K562 (cell line): ENCODE data around the gene HNRNPF. TPM values are rescaled to one million over a fixed set of nuclear protein-coding genes. Genes with fewer than 3 reads are reported as not detected.

Source experiments
- ATF3 ChIP-seq, 2 experiments: fragments of 450-650 bp in 1 of 2; sonication (generic) in 1 of 2; formaldehyde crosslinking in 1 of 2; IDR thresholded peaks in 1 of 2; conservative IDR thresholded peaks in 1 of 2; 2 replicates each; pipeline versions ENCODE4 v1.6.1 to v1.8.1; 2016 to 2023; ENCODE audit warnings: mild to moderate bottlenecking in 2 of 2, moderate library complexity in 2 of 2, inconsistent platforms in 1 of 2, missing genetic modification reagents in 1 of 2
- BRCA1 ChIP-seq, 2 experiments: fragments of 450-650 bp in 1 of 2; sonication (generic) in 1 of 2; formaldehyde crosslinking in 1 of 2; IDR thresholded peaks; 2 replicates each; pipeline versions ENCODE4 v1.5.0 to v1.6.1; 2017 to 2020; ENCODE audit warnings: mild to moderate bottlenecking in 1 of 2, missing genetic modification reagents in 1 of 2
- CBFA2T2 ChIP-seq: fragments of 450-650 bp; conservative IDR thresholded peaks from 2 replicates; pipeline ENCODE4 v1.6.1; 2017; ENCODE audit warnings: mild to moderate bottlenecking
- HMG20B ChIP-seq: fragments of 250-450 bp; sonication (Bioruptor Pico); IDR thresholded peaks from 2 replicates; pipeline ENCODE4 v1.5.0; 2021; ENCODE audit warnings: mild to moderate bottlenecking
- ILF3 ChIP-seq: fragments of 450-650 bp; IDR thresholded peaks from 2 replicates; pipeline ENCODE4 v1.6.1; 2018; ENCODE audit warnings: antibody characterized with exemption, mild to moderate bottlenecking, moderate library complexity, borderline replicate concordance
- JUND ChIP-seq, 2 experiments: IDR thresholded peaks; 2 replicates in 1 of 2; 3 replicates in 1 of 2; pipeline ENCODE4 v1.6.1; 2011; ENCODE audit warnings: borderline replicate concordance in 2 of 2, low read depth in 2 of 2, low read length in 2 of 2, improper control_type of control experiment in 1 of 2, missing biosample characterization in 1 of 2, missing genetic modification characterization in 1 of 2, missing genetic modification reagents in 1 of 2
- KDM5B ChIP-seq: fragments of 200-600 bp; sonication (generic); IDR thresholded peaks from 2 replicates; pipeline ENCODE4 v1.6.1; 2012; ENCODE audit warnings: low read depth, mild to moderate bottlenecking, moderate library complexity, low read length, control low read depth, inconsistent platforms; ENCODE audit not compliant: insufficient replicate concordance
- NUFIP1 ChIP-seq: fragments of 450-650 bp; IDR thresholded peaks from 2 replicates; pipeline ENCODE4 v1.6.1; 2018; ENCODE audit not compliant: partially characterized antibody
- PHF20 ChIP-seq: fragments of 450-650 bp; IDR thresholded peaks from 2 replicates; pipeline ENCODE4 v1.6.1; 2018; ENCODE audit not compliant: partially characterized antibody
- RBM25 ChIP-seq: fragments of 200-400 bp; formaldehyde crosslinking; IDR thresholded peaks from 2 replicates; pipeline ENCODE4 v1.6.1; 2018; ENCODE audit warnings: low read length, low read depth, moderate library complexity; ENCODE audit not compliant: severe bottlenecking
- SMAD1 ChIP-seq: fragments of 150-350 bp; IDR thresholded peaks from 2 replicates; pipeline ENCODE4 v1.6.1; 2014; ENCODE audit warnings: low read length, low read depth; ENCODE audit not compliant: partially characterized antibody
- TARDBP ChIP-seq: fragments of 450-650 bp; IDR thresholded peaks from 2 replicates; pipeline ENCODE4 v1.6.1; 2016
- ZC3H8 ChIP-seq: fragments of 450-650 bp; IDR thresholded peaks from 2 replicates; pipeline ENCODE4 v1.6.1; 2017
- ZKSCAN1 ChIP-seq: fragments of 150-350 bp; IDR thresholded peaks from 2 replicates; pipeline ENCODE4 v1.6.1; 2016; ENCODE audit warnings: low read depth, low read length
- ZNF586 ChIP-seq: fragments of 450-650 bp; formaldehyde crosslinking; conservative IDR thresholded peaks from 2 replicates; pipeline ENCODE4 v1.4.0; 2020; ENCODE audit warnings: mild to moderate bottlenecking, moderate library complexity
- ZNF707 ChIP-seq: fragments of 250-450 bp; sonication (Bioruptor Pico); conservative IDR thresholded peaks from 2 replicates; pipeline ENCODE4 v1.8.0; 2022; ENCODE audit warnings: inconsistent platforms, mild to moderate bottlenecking, moderate library complexity
- polyA plus RNA-seq, 8 experiments: library from polyadenylated mRNA; depleted of rRNA in 4 of 8; stranded (reverse) in 5 of 8; unstranded in 3 of 8; fragments of >200 nt; fragmentation: Nextera tagmentation in 2 of 8; fragmentation: Illumina TruSeq in 1 of 8; extraction: Ambion mirVana in 2 of 8; extraction: Trizol in 1 of 8; gene quantifications; 2 replicates each; pipeline versions ENCODE4 v1.2.1 to v1.2.3, GENCODE V29; 2011 to 2014; ENCODE audit warnings: inconsistent platforms in 1 of 8, missing spikeins in 1 of 8
- total RNA-seq, 7 experiments: library from RNA; depleted of rRNA in 6 of 7; stranded (reverse); fragments of >200 nt in 6 of 7; fragmentation: Illumina TruSeq in 2 of 7; extraction: Trizol in 2 of 7; gene quantifications; 2 replicates each; pipeline versions ENCODE4 v1.2.1 to v1.2.3, GENCODE V29; 2011 to 2021; ENCODE audit warnings: low replicate concordance in 1 of 7
- TF ChIP-seq, protein P1 (sequence below): fragments of 250-450 bp; sonication (Bioruptor Pico); IDR thresholded peaks from 2 replicates; pipeline ENCODE4 v1.5.0; 2021
- TF ChIP-seq, protein P2 (sequence below): sonication (generic); formaldehyde crosslinking; IDR thresholded peaks from 2 replicates; pipeline ENCODE4 v1.9.0; 2022; ENCODE audit warnings: mild to moderate bottlenecking, missing genetic modification reagents
- TF ChIP-seq, protein P3 (sequence below): IDR thresholded peaks from 2 replicates; pipeline ENCODE4 v1.6.1; 2016; ENCODE audit warnings: missing genetic modification characterization, missing compliant biosample characterization

Gene HNRNPF
- total and polyA plus RNA-seq, 9 of the 15 experiments (the other 6 are each of a cell fraction or from before 2014, with no cell fraction given): 192 to 489 (median 416) TPM

DNA sequence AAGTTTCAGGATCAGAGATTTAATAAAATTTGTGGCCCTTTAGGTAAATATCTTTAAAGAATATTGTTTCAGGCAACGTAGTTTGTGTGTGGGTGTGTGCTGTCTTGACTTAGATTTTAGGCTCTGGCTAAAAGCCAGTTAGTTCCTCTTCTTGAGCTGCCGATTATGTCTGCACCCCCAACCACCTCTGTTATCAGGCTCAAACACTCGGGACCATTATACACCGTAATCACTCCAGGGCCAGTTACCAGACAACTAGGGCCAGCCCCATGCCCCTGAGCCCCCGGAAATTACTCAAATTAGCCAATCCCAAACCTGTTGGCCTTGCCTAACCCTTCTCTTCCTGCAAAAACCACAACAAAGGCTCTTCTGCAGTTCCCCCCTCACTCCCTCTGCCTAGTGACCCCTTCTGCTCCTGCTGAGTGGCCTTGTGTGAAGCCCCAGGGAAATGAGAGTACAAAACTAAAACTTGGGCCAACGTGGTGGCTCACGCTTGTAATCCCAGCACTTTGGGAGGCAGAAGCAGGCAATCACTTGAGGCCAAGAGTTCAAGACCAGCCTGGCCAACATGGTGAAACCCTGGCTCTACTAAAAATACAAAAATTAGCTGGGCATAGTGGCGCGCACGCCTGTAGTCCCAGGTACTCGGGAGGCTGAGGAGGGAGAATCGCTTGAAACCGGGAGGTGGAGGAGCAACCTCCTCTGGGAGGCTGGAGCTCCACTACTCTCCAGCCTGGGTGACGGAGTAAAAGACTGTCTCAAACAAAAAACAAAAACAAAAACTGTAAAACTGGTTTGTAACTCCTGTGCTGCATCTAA lies 9.2 kb upstream of the HNRNPF start (continued):
- TF ChIP-seq, protein P1, sequence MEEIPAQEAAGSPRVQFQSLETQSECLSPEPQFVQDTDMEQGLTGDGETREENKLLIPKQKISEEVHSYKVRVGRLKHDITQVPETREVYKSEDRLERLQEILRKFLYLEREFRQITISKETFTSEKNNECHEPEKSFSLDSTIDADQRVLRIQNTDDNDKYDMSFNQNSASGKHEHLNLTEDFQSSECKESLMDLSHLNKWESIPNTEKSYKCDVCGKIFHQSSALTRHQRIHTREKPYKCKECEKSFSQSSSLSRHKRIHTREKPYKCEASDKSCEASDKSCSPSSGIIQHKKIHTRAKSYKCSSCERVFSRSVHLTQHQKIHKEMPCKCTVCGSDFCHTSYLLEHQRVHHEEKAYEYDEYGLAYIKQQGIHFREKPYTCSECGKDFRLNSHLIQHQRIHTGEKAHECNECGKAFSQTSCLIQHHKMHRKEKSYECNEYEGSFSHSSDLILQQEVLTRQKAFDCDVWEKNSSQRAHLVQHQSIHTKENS: no peak
- peak; percentile 97 for TF ChIP-seq TARDBP
- no peak; the same call in 1 of the 2 replicates for TF ChIP-seq ILF3
- TF ChIP-seq, protein P2, sequence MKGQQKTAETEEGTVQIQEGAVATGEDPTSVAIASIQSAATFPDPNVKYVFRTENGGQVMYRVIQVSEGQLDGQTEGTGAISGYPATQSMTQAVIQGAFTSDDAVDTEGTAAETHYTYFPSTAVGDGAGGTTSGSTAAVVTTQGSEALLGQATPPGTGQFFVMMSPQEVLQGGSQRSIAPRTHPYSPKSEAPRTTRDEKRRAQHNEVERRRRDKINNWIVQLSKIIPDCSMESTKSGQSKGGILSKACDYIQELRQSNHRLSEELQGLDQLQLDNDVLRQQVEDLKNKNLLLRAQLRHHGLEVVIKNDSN (CRISPR knock-in tag): no peak
- TF ChIP-seq RBM25: peak; percentile 14
- TF ChIP-seq KDM5B: peak; percentile 22
- no peak for TF ChIP-seq HMG20B (CRISPR knock-in tag)
- peak; percentile 89 for TF ChIP-seq JUND (IDR thresholded peaks at IDR 0.05; ENCODE audit: borderline replicate concordance, low read depth, low read length)
- peak; percentile 59; the same call in 2 of the 3 replicates for TF ChIP-seq JUND (tag; IDR thresholded peaks at IDR 0.05; ENCODE audit: borderline replicate concordance, low read depth, low read length)
- peak; percentile 100 for TF ChIP-seq CBFA2T2
- no peak for TF ChIP-seq ZC3H8
- TF ChIP-seq BRCA1 (IDR thresholded peaks at IDR 0.05): no peak
- TF ChIP-seq BRCA1 (CRISPR knock-in tag; IDR thresholded peaks at IDR 0.05): no peak
- TF ChIP-seq, protein P3, sequence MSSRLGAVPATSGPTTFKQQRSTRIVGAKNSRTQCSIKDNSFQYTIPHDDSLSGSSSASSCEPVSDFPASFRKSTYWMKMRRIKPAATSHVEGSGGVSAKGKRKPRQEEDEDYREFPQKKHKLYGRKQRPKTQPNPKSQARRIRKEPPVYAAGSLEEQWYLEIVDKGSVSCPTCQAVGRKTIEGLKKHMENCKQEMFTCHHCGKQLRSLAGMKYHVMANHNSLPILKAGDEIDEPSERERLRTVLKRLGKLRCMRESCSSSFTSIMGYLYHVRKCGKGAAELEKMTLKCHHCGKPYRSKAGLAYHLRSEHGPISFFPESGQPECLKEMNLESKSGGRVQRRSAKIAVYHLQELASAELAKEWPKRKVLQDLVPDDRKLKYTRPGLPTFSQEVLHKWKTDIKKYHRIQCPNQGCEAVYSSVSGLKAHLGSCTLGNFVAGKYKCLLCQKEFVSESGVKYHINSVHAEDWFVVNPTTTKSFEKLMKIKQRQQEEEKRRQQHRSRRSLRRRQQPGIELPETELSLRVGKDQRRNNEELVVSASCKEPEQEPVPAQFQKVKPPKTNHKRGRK (tag): no peak
- peak; percentile 98 for TF ChIP-seq SMAD1
- peak; percentile 13 for TF ChIP-seq NUFIP1
- TF ChIP-seq ZKSCAN1: peak; percentile 90
- peak; percentile 83 for TF ChIP-seq ATF3 (IDR thresholded peaks at IDR 0.05)
- peak; percentile 75; the same call in 1 of the 2 replicates for TF ChIP-seq ATF3 (CRISPR knock-in tag; conservative IDR thresholded peaks at IDR 0.05)
- TF ChIP-seq ZNF707 (CRISPR knock-in tag): peak; percentile 75; the same call in 1 of the 2 replicates
- TF ChIP-seq PHF20: peak; percentile 78
- TF ChIP-seq ZNF586 (CRISPR knock-in tag): peak; percentile 78; the same call in 1 of the 2 replicates
